ENCODE measurements around the gene SP1. TPM values are rescaled to one million over a fixed set of nuclear protein-coding genes. Genes with fewer than 3 reads are reported as not detected.
A peak's percentile ranks its signal among the peaks of the same experiment; 100 is the strongest.

Gene SP1
- total RNA-seq, 1 donor from 2014 or later: 71.0 TPM

GRCh38 chr12:53452159-53453077, 72.4 kb downstream of the SP1 start:
- peak; percentile 79 for ATAC-seq

- no peak for ATAC-seq
Measured at GRCh38 chr12:53453953-53454640, 74.1 kb downstream of the SP1 start.

GRCh38 chr12:53454707-53455106, 74.7 kb downstream of the SP1 start:
- ATAC-seq: no peak

DNA sequence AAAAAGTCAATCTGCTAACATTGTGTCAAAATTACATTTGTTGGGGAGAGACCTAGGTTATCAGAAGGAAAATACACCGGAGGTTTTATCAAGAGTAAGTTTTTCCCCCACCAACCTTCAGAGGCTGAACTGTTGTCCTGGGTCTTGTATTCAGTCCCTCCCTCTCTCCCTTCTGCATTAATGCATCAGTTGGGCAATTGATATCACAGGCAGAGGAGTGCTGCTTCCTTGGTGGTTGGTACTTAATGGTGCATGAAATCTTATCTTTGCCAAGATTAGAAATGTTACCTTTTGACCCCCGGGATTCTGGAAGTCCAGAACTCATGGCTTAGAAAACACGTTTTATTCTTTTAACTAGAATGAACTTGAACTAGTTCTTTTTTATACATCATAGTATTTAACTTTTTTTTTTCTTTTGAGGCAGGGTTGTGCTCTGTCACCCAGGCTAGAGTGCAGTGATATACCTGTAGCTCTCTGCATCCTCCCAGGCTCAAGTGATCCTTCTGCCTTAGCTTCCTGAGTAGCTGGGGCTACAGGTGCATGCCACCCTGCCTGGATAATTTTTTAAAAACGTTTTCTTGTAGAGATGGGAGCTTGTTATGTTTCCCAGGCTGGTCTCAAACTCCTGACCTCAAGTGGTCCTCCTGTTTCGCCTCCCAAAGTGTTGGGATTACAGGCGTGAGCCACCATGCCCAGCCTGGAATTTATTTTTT, 76.8 kb downstream of the SP1 start:
- no peak for ATAC-seq

DNA sequence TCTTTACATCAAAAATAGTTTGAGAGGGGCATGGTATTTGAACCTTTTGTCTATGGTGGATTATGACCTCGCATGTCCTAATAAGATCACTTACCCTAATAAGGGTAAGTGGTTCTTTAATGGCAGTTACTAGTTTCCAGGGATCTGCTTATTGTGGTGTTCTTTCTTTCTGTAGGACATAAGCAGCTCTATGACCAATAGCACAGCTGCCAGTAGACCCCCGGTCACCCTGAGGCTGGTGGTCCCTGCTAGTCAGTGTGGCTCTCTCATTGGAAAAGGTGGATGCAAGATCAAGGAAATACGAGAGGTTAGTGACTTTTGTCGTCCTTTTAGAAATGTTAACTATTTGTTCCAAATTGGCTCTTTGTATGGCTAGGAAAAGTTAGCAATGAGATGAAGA, 79.1 kb downstream of the SP1 start:
- no peak for ATAC-seq

DNA sequence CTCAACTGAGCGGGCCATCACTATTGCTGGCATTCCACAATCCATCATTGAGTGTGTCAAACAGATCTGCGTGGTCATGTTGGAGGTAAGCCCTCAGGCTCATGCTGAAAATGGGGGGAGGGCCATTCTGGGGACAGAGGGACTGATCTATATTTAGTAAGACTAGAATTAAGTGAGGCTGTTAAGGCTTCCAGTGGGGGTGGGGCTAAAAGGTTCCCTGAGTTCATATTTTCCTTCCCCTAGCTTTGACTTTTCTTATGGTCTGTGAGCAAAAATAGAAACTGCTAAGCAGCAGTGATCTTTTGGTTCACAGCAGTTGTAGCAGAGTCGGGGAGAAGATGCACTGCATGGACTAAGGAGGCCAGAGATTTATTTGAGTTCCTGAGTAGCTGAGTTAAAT, 81.1 kb downstream of the SP1 start:
- no peak for ATAC-seq

DNA sequence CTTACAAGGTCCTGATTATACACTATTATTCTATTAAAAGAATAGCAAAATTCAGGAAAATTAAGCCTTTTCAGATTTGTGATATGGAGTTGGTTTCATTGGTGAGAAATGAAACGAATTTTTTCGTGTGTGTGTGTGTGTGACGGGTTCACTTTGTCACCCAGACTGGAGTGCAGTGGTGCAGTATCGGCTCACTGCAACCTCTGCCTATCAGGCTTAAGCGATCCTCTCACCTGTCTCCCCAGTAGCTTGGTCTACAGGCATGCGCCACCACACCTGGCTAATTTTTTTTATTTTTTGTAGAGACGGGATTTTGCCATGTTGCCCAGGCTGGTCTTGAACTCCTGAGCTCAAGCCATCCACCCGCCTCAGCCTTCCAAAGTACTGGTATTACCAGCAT, 81.6 kb downstream of the SP1 start:
- ATAC-seq: no peak

DNA sequence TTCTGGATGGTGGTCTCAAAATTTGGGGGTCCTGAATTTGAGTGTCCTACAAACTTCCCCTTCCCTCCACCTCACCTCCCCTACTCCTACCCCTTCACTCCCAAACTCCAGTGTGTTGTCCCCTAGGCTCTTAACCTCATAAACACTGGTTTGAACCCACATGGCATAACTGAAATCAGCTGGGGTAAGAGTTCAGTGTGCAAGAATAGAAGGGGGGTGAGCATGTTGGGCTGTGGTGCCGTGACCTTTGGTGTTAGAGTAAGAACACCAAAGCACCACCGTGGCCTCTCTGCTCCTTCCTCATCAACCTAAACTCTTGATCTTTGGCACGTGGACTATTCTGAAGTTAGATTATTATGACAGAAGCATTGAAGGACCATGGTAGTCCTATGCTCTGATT, 83.0 kb downstream of the SP1 start:
- no peak for ATAC-seq

DNA sequence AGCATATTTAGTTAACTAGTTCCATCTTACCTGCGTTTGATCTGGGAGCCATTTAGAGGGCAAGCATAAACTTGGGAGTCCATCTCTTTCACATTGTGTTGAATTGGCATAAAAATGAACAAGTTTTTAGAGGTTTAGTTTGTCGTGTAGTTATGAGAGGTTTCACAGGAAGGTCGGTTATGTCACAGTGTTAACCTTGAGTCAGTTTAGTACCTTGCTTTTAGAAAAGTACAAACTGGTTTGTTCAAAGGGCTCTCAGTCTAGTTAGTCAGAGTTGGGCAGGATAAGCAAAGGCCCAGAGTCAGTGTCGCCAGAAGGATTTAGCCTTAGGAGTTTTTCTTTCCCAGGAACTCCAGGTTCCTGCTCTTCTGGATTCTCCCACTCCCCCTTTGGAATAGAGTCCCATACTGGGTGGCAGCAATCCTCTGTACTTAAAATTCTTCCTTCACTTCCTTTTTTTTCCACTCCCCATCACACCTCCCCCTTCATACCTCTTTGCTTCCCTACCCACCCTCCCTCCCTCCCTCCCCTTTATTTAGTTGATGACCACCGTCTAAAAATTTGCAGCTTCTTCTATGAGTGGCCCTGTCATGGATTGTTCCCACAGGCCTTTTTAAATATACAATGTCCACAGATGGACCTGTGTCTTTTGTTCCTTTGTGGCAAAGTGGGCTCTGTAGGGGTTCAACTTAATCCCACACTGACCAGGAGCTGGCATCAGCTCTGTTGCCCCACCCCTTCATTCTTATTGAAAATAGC, 84.0 kb downstream of the SP1 start:
- peak; percentile 24 for ATAC-seq

DNA sequence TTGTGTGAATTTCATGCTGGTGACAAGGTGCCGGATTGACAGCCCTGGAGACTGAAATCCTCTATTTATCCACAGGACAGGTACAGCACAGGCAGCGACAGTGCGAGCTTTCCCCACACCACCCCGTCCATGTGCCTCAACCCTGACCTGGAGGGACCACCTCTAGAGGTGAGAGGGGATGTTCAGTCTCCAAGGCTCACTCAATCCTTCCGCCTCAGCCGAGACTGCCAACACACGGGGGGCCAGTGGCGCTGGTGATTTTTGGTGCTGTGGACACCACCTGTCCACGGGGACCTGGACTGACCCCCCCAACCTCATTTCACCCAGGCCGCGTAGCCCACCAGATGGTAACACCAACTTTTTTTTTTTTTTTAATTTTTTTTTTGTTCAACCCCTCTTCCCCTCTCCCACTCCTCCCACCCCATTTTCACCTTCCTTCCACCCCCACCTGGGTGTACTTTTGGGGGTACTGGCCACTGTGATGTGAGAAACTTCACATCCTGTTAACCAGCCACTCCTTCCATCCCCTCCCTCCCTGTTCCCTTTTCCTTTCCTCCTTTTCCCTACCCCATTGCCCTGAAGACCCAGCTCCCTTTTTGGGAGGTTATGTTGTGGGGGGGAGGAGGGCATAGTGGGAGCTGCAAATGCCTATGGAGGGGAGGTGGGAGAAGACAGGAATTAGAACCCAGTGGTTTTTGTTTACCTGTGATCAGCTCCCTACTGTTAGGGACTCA, 84.9 kb downstream of the SP1 start:
- ATAC-seq: no peak

- ATAC-seq: no peak
Measured at GRCh38 chr12:53465679-53466078, 85.7 kb downstream of the SP1 start.

Other genes starting within 250 kb of the SP1 start
- 19.6 TPM for gene ZNF740, start 199.5 kb upstream of the SP1 start, total RNA-seq
- 17.1 TPM for gene CSAD, start 199.3 kb upstream of the SP1 start, total RNA-seq
- 7.0 TPM for gene ITGB7, start 172.9 kb upstream of the SP1 start, total RNA-seq
- 168 TPM for gene RARG, start 148.0 kb upstream of the SP1 start, total RNA-seq
- 33.8 TPM for gene ESPL1, start 111.9 kb upstream of the SP1 start, total RNA-seq
- 306 TPM for gene PFDN5, start 84.6 kb upstream of the SP1 start, total RNA-seq
- gene MYG1, start 80.5 kb upstream of the SP1 start, total RNA-seq: 30.2 TPM
- gene AAAS, start 58.6 kb upstream of the SP1 start, total RNA-seq: 28.5 TPM
- gene SP7, start 43.8 kb upstream of the SP1 start, total RNA-seq: not detected
- not detected for gene AMHR2, start 43.7 kb downstream of the SP1 start, total RNA-seq
- gene PRR13, start 61.6 kb downstream of the SP1 start, total RNA-seq: 92.0 TPM
- 493 TPM for gene PCBP2, start 71.9 kb downstream of the SP1 start, total RNA-seq
- gene MAP3K12, start 119.3 kb downstream of the SP1 start, total RNA-seq: 2.0 TPM
- gene TARBP2, start 121.1 kb downstream of the SP1 start, total RNA-seq: 19.3 TPM
- gene NPFF, start 127.3 kb downstream of the SP1 start, total RNA-seq: not detected
- gene ATF7, start 246.2 kb downstream of the SP1 start, total RNA-seq: 29.7 TPM